KOPT-K1 (cell line): Measurements from ENCODE around the gene MRTFA.

ENCODE experiments used
- H3K27ac ChIP-seq: fragments of 200-600 bp; sonication (generic); 2 replicates; pipeline ENCODE4 v1.5.1; 2016; ENCODE audit warnings: antibody characterized with exemption, mild to moderate bottlenecking, low read depth, low read length; ENCODE audit not compliant: poor library complexity, severe bottlenecking
- H3K36me3 ChIP-seq: fragments of 200-600 bp; sonication (generic); 2 replicates; pipeline ENCODE4 v1.5.1; 2017; ENCODE audit warnings: antibody characterized with exemption, mild to moderate bottlenecking, low read length, moderate library complexity; ENCODE audit not compliant: insufficient read depth
- H3K9me3 ChIP-seq: fragments of 200-600 bp; sonication (generic); 2 replicates; pipeline ENCODE4 v1.5.1; 2017; ENCODE audit warnings: antibody characterized with exemption, low read length, mild to moderate bottlenecking; ENCODE audit not compliant: insufficient read depth, poor library complexity, severe bottlenecking

The MRTFA gene

DNA sequence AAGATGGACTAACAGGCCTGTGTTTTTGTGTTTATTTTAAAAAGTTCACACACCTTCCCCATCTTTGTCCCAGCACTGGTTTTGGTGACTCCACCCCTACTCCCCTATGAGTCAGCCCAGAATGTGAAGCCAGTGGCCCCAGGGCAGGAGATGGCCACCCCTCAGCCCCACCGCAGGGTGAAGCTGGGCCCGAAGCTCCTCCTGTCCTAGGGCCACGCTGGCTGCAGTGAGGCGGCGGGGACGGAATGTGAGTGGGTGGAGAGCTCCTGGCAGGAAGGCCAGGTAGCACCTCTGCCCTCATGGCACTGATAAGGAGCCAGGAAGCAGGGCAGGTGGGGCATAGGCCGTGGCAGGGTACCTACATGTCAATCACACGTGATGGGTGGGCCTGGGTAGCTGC is 226.2 kb downstream of the MRTFA start:
- Histone ChIP-seq H3K36me3 (peaks cover 89% of the 10 kb centered on the region), H3K9me3 (no peaks in the 10 kb centered on the region), H3K27ac (no peak overlapping the region)

- H3K36me3 ChIP-seq: peaks cover 95% of the 10 kb centered on the region
- H3K9me3 ChIP-seq: no peaks in the 10 kb centered on the region
- no peak overlapping the region for H3K27ac ChIP-seq
Observed at GRCh38 chr22:40409613-40410113, 226.9 kb downstream of the MRTFA start.

DNA sequence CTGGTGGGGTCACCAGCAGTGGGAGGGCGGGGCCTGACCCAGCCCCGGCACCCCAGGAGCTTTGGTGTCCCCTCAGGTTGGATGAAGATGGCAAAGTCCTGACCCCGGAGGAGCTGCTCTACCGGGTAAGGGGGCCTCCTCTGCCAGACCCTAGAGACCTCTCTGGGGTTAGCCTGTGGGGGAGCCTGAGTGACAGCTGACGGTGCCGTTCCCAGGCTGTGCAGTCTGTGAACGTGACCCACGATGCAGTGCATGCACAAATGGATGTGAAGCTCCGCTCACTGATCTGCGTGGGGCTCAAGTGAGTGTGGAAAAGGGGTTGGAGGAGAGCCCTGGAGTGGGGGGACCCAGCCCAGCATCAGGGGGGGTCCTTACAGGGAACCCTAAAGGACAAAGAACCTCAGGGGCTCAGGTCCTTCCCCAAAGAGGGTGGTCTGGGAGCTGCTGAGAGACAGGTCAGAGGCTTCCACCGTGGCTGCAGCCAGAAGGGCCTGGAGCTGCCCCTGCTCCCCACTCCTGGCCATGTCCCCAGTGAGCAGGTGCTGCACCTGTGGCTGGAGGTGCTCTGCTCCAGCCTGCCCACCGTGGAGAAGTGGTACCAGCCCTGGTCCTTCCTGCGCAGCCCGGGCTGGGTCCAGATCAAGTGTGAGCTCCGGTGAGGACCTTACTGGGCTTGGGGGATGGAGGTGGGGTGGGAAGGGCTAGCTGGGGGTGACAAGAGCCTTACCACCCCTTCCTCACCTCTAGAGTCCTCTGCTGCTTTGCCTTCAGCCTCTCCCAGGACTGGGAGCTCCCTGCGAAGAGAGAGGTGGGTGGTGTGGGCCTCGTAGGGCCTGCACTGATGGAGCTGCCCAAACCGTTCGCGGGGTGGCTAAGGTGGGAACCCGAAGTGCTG is 227.6 kb downstream of the MRTFA start:
- Histone ChIP-seq H3K36me3 (peaks cover 97% of the 10 kb centered on the region), H3K27ac (no peak overlapping the region), H3K9me3 (no peaks in the 10 kb centered on the region)

DNA sequence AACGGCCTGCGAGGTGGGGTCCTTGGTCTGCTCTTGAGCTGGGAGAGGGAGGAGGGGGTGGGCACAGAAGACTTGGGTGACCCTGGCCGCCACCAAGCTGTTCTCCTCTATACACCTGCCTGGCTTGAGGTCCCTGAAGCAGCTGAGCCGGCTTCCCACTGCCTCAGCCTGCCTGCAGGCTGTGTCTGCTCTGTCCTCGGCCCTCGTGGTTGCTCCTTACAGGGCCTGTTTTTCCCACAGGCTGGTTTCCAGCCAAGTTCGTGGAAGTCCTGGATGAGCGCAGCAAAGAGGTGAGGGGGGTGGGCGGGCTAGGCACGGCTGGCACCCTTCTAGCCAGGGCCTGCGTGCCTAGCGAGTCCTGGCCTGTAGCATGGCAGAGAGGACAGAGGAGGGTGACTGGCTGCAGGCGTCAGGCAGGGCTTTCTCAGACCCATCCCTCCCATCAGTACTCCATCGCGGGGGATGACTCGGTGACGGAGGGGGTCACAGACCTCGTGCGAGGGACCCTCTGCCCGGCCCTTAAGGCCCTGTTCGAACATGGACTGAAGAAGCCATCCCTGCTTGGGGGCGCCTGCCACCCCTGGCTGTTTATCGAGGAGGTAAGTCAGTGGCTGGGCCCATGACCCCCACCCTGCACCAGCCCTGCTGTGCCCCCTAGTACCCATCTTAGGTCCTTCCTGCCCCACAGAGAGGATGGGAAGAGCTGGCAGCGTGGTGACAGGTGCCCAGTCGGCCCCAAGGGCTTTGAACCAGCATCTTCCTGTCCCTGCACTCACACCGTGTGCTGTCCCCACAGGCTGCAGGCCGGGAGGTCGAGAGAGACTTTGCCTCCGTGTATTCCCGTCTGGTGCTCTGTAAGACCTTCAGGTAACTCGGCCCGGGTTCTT is 228.4 kb downstream of the MRTFA start:
- H3K27ac ChIP-seq: no peak overlapping the region

GRCh38 chr22:40407021-40407761 is 229.3 kb downstream of the MRTFA start:
- Histone ChIP-seq H3K36me3 (peaks cover 100% of the 10 kb centered on the region), H3K9me3 (no peaks in the 10 kb centered on the region), H3K27ac (no peak overlapping the region)

More for the DNA sequence above, 228.4 kb downstream of the MRTFA start:
- H3K9me3 ChIP-seq: no peaks in the 10 kb centered on the region
- H3K36me3 ChIP-seq: peaks cover 99% of the 10 kb centered on the region

DNA sequence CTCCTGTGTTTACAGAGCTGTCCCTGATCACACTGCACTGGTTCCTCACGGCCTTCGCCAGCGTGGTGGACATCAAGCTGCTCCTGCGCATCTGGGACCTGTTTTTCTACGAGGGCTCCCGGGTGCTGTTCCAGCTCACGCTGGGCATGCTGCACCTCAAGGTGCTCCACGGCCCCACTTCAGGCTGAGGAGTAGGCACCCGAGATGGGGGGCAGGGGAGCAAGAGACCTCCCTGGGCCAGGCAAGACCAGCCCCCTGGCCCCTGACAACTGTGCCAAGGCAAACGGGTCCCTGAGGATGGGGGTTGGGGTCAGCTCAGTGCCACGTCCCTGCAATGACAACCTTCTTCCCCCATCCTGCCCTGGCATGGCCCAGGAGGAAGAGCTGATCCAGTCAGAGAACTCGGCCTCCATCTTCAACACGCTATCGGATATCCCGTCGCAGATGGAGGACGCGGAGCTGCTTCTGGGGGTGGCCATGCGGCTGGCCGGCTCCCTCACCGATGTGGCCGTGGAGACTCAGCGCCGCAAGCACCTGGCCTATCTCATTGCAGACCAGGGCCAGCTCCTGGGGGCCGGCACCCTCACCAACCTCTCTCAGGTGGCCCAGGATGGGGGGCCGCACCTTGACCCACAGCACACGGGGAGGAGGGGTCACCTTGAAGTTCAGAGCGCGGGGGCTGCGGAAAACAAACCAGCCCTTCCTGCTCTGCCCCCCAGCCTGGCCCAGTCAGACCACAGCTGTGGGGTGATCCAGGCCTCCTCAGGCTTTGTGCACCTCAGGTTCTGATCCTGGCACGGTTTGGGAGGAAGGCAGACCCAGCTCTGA is 230.2 kb downstream of the MRTFA start:
- Histone ChIP-seq H3K27ac (no peak overlapping the region), H3K9me3 (no peaks in the 10 kb centered on the region), H3K36me3 (peaks cover 93% of the 10 kb centered on the region)

DNA sequence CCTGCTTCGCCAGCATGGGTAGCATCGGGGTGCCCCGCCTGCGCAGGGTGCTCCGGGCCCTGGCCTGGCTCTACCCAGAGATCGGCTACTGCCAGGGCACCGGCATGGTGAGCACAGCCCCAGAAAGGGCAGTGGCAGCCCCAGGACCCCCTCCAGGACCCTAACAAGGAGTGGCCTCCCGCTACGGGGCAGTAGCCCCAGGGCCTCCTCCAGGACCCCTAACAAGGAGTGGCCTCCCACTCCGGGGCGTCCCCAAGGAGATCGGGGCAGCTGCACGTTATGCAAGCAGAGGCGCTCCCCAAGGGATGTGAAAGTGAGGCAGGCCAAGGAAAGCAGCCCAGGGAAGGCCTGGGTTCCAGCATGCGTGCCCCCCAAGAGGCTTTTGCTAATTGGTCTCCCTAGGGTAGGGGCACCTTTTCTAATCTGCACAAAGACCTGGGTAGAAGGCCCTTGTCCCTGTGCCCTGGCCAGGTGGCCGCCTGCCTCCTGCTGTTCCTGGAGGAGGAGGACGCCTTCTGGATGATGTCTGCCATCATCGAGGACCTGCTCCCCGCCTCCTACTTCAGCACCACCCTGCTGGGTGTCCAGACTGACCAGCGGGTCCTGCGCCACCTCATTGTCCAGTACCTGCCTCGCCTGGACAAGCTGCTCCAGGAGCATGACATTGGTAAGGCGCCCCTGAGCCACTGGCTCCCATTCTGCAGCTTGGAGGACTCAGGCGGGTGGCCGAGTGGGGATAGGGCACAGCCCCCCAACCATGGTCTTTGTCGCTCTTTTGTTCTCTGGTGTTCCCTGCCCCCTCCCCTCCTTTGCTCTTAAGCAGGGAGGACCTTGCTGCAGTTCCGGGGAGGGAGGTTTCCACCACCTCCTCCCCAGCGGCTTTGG is 231.1 kb downstream of the MRTFA start:
- H3K36me3 ChIP-seq: peaks cover 84% of the 10 kb centered on the region
- H3K9me3 ChIP-seq: no peaks in the 10 kb centered on the region
- no peak overlapping the region for H3K27ac ChIP-seq

DNA sequence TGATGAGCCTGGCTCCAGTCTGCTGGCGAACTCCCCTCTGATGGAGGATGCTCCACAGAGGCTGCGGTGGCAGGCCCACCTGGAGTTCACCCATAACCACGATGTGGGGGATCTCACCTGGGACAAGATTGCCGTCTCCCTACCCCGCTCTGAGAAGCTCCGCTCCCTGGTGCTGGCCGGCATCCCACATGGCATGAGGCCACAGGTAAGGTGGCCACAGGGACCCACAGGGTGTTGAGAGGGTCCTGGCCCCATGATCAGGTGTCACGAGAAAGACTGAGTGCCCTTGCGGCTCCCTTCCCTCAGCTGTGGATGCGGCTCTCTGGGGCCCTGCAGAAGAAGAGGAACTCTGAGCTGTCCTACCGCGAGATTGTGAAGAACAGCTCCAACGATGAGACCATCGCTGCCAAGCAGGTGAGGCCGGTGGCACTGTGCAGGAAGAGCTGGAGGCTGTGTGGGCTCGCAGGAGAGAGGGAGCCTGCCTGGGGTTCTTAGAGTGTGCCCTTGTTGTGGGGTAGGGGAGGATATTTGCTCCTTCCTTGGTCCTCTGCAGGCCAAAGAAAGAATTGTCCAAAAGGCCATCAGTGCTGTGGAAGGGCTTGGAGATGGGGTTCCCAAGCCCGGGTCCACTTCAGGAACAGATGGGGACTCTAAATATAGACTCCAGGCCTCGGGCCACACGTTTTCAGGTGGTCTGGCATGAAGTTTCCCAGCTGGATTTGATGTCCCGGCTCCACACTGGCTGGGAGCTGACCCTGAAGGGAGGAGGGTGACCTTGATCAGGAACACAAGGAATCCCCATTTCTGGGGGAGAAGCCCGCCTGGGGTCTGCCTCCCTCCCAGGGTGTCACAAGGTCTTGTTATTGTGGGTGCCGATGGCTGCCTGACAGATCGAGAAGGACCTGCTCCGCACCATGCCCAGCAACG is 232.0 kb downstream of the MRTFA start:
- Histone ChIP-seq H3K9me3 (no peaks in the 10 kb centered on the region), H3K27ac (no peak overlapping the region), H3K36me3 (peaks cover 75% of the 10 kb centered on the region)

GRCh38 chr22:40403651-40404050 is 232.9 kb downstream of the MRTFA start:
- H3K27ac ChIP-seq: no peak overlapping the region
- H3K9me3 ChIP-seq: no peaks in the 10 kb centered on the region
- peaks cover 66% of the 10 kb centered on the region for H3K36me3 ChIP-seq

- no peak overlapping the region for H3K27ac ChIP-seq
- no peaks in the 10 kb centered on the region for H3K9me3 ChIP-seq
- H3K36me3 ChIP-seq: peaks cover 61% of the 10 kb centered on the region
Observed at GRCh38 chr22:40403141-40403540, 233.4 kb downstream of the MRTFA start.

GRCh38 chr22:40401981-40402406 is 234.5 kb downstream of the MRTFA start:
- Histone ChIP-seq H3K36me3 (peaks cover 50% of the 10 kb centered on the region), H3K27ac (peak overlapping the region; percentile 61), H3K9me3 (no peaks in the 10 kb centered on the region)

- H3K9me3 ChIP-seq: no peaks in the 10 kb centered on the region
- H3K36me3 ChIP-seq: peaks cover 45% of the 10 kb centered on the region
- H3K27ac ChIP-seq: peak overlapping the region; percentile 61
Observed at GRCh38 chr22:40401532-40401931, 235.0 kb downstream of the MRTFA start.
